Measurements from ENCODE around the gene CYP2A6. TPM values are rescaled to one million over a fixed set of nuclear protein-coding genes. Genes with fewer than 3 reads are reported as not detected.

Gene CYP2A6
- total RNA-seq, 1 donor from 2014 or later, result not detected

GRCh38 chr19:40800997-40801377 is 49.3 kb downstream of the CYP2A6 start:
- intact Hi-C loops (cut with micrococcal nuclease), result loop anchor here (10.0 kb wide), 1 partner anchor 516 kb away; the partner anchor contains the start of gene AKT2
- Mint-ChIP-seq H3K27me3 (ENCODE audit: low read depth) (no peaks in the 10 kb centered on the region), H3K4me1 (ENCODE audit: low read depth) (peaks cover 68% of the 10 kb centered on the region), H3K36me3 (ENCODE audit: low read depth) (peaks cover 56% of the 10 kb centered on the region), H3K27ac (peak overlapping the region; percentile 15), H3K9me3 (no peaks in the 10 kb centered on the region), H3K4me3 (ENCODE audit: low read depth) (peak overlapping the region; percentile 90)
- no peak for DNase-seq (ENCODE audit: low spot score)

DNA sequence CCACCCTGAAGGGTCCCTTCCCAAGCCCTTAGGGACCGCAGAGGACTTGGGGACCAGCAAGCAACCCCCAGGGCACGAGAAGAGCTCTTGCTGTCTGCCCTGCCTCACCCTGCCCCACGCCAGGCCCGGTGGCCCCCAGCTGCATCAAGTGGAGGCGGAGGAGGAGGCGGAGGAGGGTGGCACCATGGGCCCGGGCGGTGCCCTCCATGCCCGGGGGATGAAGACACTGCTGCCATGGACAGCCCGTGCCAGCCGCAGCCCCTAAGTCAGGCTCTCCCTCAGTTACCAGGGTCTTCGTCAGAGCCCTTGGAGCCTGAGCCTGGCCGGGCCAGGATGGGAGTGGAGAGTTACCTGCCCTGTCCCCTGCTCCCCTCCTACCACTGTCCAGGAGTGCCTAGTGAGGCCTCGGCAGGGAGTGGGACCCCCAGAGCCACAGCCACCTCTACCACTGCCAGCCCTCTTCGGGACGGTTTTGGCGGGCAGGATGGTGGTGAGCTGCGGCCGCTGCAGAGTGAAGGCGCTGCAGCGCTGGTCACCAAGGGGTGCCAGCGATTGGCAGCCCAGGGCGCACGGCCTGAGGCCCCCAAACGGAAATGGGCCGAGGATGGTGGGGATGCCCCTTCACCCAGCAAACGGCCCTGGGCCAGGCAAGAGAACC is 49.8 kb downstream of the CYP2A6 start:
- H3K36me3 Mint-ChIP-seq (ENCODE audit: low read depth), result peaks cover 52% of the 10 kb centered on the region
- intact Hi-C loops (cut with micrococcal nuclease), result loop anchor here (10.0 kb wide), 1 partner anchor 516 kb away; the partner anchor contains the start of gene AKT2
- peaks cover 62% of the 10 kb centered on the region for H3K4me1 Mint-ChIP-seq (ENCODE audit: low read depth)
- H3K27ac Mint-ChIP-seq, result peak overlapping the region; percentile 81
- DNase-seq (ENCODE audit: low spot score), result no peak
- H3K9me3 Mint-ChIP-seq, result no peaks in the 10 kb centered on the region
- H3K27me3 Mint-ChIP-seq (ENCODE audit: low read depth), result no peaks in the 10 kb centered on the region
- H3K4me3 Mint-ChIP-seq (ENCODE audit: low read depth), result peak overlapping the region; percentile 90

DNA sequence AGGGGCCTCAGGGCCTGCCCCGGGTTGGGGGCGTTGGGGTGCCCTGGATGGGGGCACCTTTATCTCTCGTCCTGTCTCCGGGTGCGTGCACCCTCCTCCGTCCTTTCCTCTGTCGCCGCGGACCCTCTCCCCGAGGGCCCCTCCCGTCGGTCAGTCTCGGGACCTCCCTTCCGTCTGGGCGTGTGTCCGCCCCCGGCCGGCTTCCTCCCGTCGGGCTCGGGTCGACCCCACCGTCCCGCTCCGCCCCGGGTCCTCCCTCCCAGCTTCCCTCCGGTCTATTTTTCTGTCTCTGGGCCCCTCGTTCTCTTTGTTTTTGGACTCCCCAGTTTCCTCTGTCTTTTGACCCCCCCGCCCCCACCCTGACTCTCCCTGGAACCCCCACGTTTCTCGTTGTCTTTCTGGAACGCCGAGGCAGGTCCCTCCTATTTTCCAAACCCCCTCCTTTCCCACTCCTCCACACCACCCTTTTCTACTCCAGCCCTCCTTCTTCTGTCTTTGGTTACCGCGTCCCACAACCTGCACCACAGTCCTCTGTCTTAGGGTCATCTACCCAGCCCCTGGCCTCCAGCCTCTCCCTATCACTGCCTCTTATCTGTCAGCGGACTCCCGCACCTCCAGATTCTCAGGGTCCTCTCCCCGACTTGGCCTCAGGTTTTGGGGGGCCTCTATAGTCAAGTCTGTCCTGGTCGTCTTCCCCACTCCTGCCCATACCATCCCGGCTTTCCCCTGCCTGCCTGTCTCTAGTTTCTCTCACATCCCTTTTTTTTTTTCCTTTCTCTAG is 50.5 kb downstream of the CYP2A6 start:
- Mint-ChIP-seq H3K27me3 (ENCODE audit: low read depth) (no peaks in the 10 kb centered on the region), H3K4me1 (ENCODE audit: low read depth) (peaks cover 55% of the 10 kb centered on the region), H3K36me3 (ENCODE audit: low read depth) (peaks cover 45% of the 10 kb centered on the region), H3K4me3 (ENCODE audit: low read depth) (peak overlapping the region; percentile 90), H3K27ac (peak overlapping the region; percentile 81), H3K9me3 (no peaks in the 10 kb centered on the region)
- DNase-seq (ENCODE audit: low spot score), result no peak
- intact Hi-C loops (cut with micrococcal nuclease), result loop anchor here (2.0 to 10.0 kb wide), 4 partner anchors 83 to 1392 kb away; partner anchors contain the start of genes AKT2, COQ8B, ITPKC and ZFP36

DNA sequence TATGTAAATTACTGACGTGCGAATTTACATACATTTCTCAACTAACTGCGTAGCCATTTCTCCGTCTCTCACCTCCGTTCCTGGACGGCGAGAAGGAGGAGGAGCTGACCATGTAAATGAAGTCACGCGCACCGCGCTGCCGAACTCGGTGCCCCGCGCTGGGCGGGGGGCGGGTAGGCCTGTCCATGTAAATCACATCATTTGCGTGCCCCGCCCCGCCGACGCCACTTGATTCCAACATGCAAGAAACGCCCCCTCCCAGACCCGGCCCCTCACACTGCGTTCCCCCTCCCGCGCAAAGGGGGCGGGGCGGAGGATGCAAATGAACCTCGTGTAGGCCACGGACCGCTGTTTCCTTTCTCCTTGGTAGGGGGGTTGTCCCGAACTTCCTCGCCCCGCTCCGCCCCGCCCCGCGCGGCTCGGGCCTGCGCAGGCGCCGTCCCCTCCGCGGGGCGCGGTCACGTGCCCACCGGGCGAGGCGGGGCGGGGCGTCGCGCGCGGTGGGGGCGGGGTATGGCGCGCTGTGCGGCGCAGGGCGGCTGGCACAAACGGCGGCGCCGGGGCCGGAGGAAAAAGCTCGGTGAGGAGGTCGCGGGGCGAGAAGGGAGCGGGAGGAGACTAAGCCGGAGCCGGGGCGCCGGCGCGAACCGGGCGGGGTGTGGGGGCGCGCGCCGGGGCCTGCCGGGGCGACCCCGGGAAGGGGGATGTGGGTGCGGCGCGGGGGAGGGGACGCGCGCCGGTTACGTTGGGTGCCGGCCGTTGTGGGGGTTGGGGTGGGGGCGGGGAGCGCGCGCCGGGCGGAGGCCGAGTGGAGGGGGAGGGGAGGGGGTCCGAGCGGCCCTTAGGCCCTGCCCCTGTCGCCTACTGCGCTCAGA is 51.3 kb downstream of the CYP2A6 start, which contains the start of gene EGLN2:
TSS of gene EGLN2 (plus strand) at position 509 of the 875 bp plus-strand sequence. CDS start 1,382 bp downstream, outside the sequence.
- peak; percentile 100 for DNase-seq (ENCODE audit: low spot score)
- Mint-ChIP-seq H3K27me3 (ENCODE audit: low read depth) (no peaks in the 10 kb centered on the region), H3K27ac (peak within 1 kb of the TSS; percentile 94), H3K36me3 (ENCODE audit: low read depth) (peaks cover 39% of the 10 kb centered on the region), H3K4me3 (ENCODE audit: low read depth) (peak within 1 kb of the TSS; percentile 90), H3K9me3 (no peaks in the 10 kb centered on the region), H3K4me1 (ENCODE audit: low read depth) (peaks cover 47% of the 10 kb centered on the region)
- intact Hi-C loops (cut with micrococcal nuclease), result loop anchor here (1.0 to 5.0 kb wide), 5 partner anchors 21 to 1392 kb away; partner anchors contain the start of genes COQ8B, ITPKC, RAB4B and SNRPA

DNA sequence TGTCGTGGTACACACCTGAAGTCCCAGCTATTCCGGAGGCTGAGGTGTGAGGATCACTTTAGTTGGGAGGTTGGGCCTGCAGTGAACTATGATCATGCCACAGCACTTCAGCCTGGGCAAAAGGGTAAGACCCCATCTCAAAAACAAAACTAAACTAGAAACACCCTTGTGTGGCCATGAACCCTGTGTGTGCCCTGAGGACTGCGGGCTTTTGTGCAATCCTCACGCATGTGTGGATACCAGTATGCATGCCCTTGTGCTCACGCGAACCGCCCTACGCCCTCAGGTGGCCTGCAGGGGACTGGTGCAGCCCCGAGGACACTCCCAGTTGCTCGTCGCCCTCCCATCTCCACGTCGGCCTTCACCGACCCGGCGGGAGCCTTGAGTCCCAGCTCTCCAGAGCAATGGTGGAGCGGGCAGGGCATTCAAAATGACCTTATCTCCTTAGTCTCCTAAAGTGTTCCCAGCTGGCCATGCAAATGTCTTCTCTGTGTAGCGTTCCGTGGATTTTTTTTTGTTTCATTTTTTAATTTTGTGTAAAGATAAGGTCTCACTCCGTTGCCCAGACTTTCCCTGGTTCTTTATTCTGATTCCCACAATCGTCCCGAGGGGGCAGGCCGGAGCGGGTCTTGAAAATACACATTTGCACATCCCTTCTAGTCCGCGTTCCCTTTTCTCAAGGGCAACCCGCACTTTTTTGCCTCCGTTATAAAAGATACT is 52.1 kb downstream of the CYP2A6 start:
- peaks cover 39% of the 10 kb centered on the region for H3K4me1 Mint-ChIP-seq (ENCODE audit: low read depth)
- peak overlapping the region; percentile 94 for H3K27ac Mint-ChIP-seq
- peak; percentile 53 for DNase-seq (ENCODE audit: low spot score)
- H3K27me3 Mint-ChIP-seq (ENCODE audit: low read depth), result no peaks in the 10 kb centered on the region
- peak overlapping the region; percentile 88 for H3K4me3 Mint-ChIP-seq (ENCODE audit: low read depth)
- H3K9me3 Mint-ChIP-seq, result no peaks in the 10 kb centered on the region
- intact Hi-C loops (cut with micrococcal nuclease), result loop anchor here (1.0 to 5.0 kb wide), 5 partner anchors 20 to 1391 kb away; partner anchors contain the start of genes COQ8B, ITPKC, RAB4B and SNRPA
- peaks cover 31% of the 10 kb centered on the region for H3K36me3 Mint-ChIP-seq (ENCODE audit: low read depth)

GRCh38 chr19:40797166-40797962 is 52.9 kb downstream of the CYP2A6 start:
- DNase-seq (ENCODE audit: low spot score), result no peak
- intact Hi-C loops (cut with micrococcal nuclease), result loop anchor here (5.0 kb wide), 2 partner anchors 185 to 1390 kb away; partner anchors contain the start of gene ZFP36
- Mint-ChIP-seq H3K27ac (peak overlapping the region; percentile 94), H3K36me3 (ENCODE audit: low read depth) (peaks cover 30% of the 10 kb centered on the region), H3K27me3 (ENCODE audit: low read depth) (no peaks in the 10 kb centered on the region), H3K4me1 (ENCODE audit: low read depth) (peaks cover 37% of the 10 kb centered on the region), H3K4me3 (ENCODE audit: low read depth) (peak overlapping the region; percentile 23), H3K9me3 (no peaks in the 10 kb centered on the region)

Other genes with a start within 250 kb of the CYP2A6 start
- 101 and 104 TPM in 2 replicates for gene LTBP4, start 249.1 kb downstream of the CYP2A6 start, total RNA-seq
- 18.0 and 27.0 TPM in 2 replicates for gene NUMBL, start 159.8 kb downstream of the CYP2A6 start, total RNA-seq
- 33.5 and 36.7 TPM in 2 replicates for gene COQ8B, start 133.6 kb downstream of the CYP2A6 start, total RNA-seq
- gene ITPKC, start 133.3 kb downstream of the CYP2A6 start, total RNA-seq, result 7.4 and 8.4 TPM in 2 replicates
- 13.2 and 14.2 TPM in 2 replicates for gene ACTMAP, start 100.0 kb downstream of the CYP2A6 start, total RNA-seq
- 257 and 267 TPM in 2 replicates for gene SNRPA, start 99.2 kb downstream of the CYP2A6 start, total RNA-seq
- 0.69 TPM in 1 of 2 replicates, not detected in the other for gene MIA, start 74.9 kb downstream of the CYP2A6 start, total RNA-seq
- 50.1 and 50.4 TPM in 2 replicates for gene RAB4B, start 72.2 kb downstream of the CYP2A6 start, total RNA-seq
- 98.5 and 104 TPM in 2 replicates for gene EGLN2, start 51.3 kb downstream of the CYP2A6 start, total RNA-seq
- gene CYP2A7, start 31.8 kb upstream of the CYP2A6 start, total RNA-seq, result not detected in 2 replicates
- gene CYP2B6, start 140.8 kb upstream of the CYP2A6 start, total RNA-seq, result not detected in 2 replicates
- not detected in 2 replicates for gene CYP2A13, start 238.0 kb upstream of the CYP2A6 start, total RNA-seq